ENCODE data around the gene HSDL1. TPM values are rescaled to one million over a fixed set of nuclear protein-coding genes. Genes with fewer than 3 reads are reported as not detected.

Gene HSDL1
- total and polyA plus RNA-seq, 7 donors = 11.7 to 39.3 (median 20.4) TPM

GRCh38 chr16:84093879-84094270, 51.1 kb downstream of the HSDL1 start:
- WGBS, 3 donors = 92 to 100% (median 93%) methylated on average over 4 of the region's 4 CpGs

DNA sequence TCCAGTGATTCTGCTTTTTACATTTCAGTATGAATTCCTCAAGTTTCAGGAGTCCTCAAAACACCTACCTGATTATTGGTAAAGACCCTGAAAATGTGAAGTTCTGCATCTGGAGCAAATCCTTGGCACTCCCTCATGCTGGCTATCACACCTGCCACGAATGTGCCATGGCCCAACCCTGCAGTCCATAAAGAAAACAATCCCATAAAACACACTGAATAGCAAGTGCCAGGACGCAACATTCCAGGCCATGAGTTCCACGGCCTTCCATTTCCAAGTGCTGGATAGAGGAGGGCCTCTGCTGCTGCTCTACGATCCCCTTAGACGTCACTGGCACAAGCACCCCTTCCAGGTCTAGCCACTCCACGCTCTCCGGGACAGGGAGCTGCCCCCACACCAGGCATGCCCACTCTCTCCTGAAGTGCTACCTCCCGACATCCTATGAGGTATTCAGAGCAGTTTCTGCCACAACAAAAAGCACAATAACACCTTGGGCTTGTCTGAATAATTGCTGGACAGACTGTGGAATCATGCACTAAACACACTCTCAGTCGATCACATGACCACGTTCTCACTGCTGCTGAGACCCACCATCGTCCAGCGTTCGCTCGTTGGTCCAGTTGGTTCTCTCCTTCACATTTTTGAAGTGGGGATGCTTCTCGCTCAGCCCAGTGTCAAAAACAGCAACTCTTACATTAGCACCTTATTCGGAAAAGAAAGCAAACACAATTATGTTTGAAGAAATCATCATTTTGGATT, 51.7 kb downstream of the HSDL1 start:
- H3K4me3 ChIP-seq = no peak overlapping the region
- H3K27ac ChIP-seq = no peak overlapping the region
- no peak for DNase-seq
- H3K9me3 ChIP-seq = no peaks in the 10 kb centered on the region
- ATAC-seq = no peak
- H3K4me1 ChIP-seq = no peaks in the 10 kb centered on the region
- intact Hi-C loops (cut with DNase I) = no loop called here
- WGBS, 3 donors = 85 to 91% (median 88%) methylated on average over 16 of the region's 16 CpGs
- TF ChIP-seq CTCF (IDR thresholded peaks at IDR 0.05) = no peak
- H3K27me3 ChIP-seq (ENCODE audit: insufficient read depth in 3 of 3, low read length in 2 of 3) = no peaks in the 10 kb centered on the region
- peaks cover 11 to 99% of the 10 kb centered on the region in 2 donors for H3K36me3 ChIP-seq (ENCODE audit: insufficient read depth in 1 of 2, low read depth in 1 of 2)

More at GRCh38 chr16:84093879-84094270, 51.1 kb downstream of the HSDL1 start:
- ATAC-seq (no peak), DNase-seq (no peak)
- intact Hi-C loops (cut with DNase I) = no loop called here
- H3K4me3 ChIP-seq = no peak overlapping the region
- H3K27me3 ChIP-seq (ENCODE audit: insufficient read depth in 3 of 3, low read length in 2 of 3) = no peaks in the 10 kb centered on the region
- H3K36me3 ChIP-seq (ENCODE audit: insufficient read depth in 1 of 2, low read depth in 1 of 2) = peaks cover 11 to 99% of the 10 kb centered on the region in 2 donors
- no peaks in the 10 kb centered on the region for H3K9me3 ChIP-seq
- no peak for TF ChIP-seq CTCF (IDR thresholded peaks at IDR 0.05)
- H3K4me1 ChIP-seq = no peaks in the 10 kb centered on the region
- H3K27ac ChIP-seq = no peak overlapping the region

DNA sequence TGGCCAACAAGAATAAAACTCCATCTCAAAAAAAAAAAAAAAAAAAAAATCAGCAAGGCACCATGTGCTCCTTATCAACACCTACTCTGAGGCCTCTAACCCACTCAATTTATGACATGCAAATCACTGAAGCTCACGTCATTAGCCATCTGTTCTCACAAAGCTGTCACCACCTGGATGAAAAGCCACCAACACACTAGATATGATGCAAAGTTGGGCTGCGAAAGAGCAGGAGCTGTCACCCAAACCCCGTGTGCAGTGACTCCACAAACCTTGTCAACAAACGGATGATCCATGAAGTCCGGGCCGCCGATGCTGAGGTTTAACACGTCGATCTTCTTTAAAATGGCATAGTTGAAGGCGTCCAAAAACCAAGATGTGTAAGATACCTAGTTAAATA, 53.5 kb downstream of the HSDL1 start:
- Histone ChIP-seq H3K36me3 (ENCODE audit: insufficient read depth in 1 of 2, low read depth in 1 of 2) (peaks cover 19 to 100% of the 10 kb centered on the region in 2 donors), H3K27me3 (ENCODE audit: insufficient read depth in 3 of 3, low read length in 2 of 3) (no peaks in the 10 kb centered on the region), H3K4me3 (no peak overlapping the region), H3K4me1 (no peaks in the 10 kb centered on the region), H3K9me3 (no peaks in the 10 kb centered on the region), H3K27ac (no peak overlapping the region)
- ATAC-seq (peak in 2 of 4 donors; percentile 32 to 39), DNase-seq (no peak)
- TF ChIP-seq CTCF (IDR thresholded peaks at IDR 0.05) = no peak
- intact Hi-C loops (cut with DNase I) = no loop called here
- 83 to 89% (median 84%) methylated on average over 10 of the region's 10 CpGs for WGBS, 3 donors

- WGBS, 3 donors = 57 to 75% (median 66%) methylated on average over 9 of the region's 9 CpGs
- no peak for ATAC-seq
- peaks cover 22 to 99% of the 10 kb centered on the region in 2 donors for H3K36me3 ChIP-seq (ENCODE audit: insufficient read depth in 1 of 2, low read depth in 1 of 2)
Observed at GRCh38 chr16:84090211-84090610, 54.8 kb downstream of the HSDL1 start.

More at GRCh38 chr16:84090211-84090610, 54.8 kb downstream of the HSDL1 start:
- no peaks in the 10 kb centered on the region for H3K9me3 ChIP-seq
- no peak for TF ChIP-seq CTCF (IDR thresholded peaks at IDR 0.05)
- H3K27me3 ChIP-seq (ENCODE audit: insufficient read depth in 3 of 3, low read length in 2 of 3) = no peaks in the 10 kb centered on the region
- no peak for DNase-seq
- no peak overlapping the region for H3K4me3 ChIP-seq
- intact Hi-C loops (cut with DNase I) = no loop called here
- H3K27ac ChIP-seq = no peak overlapping the region
- H3K4me1 ChIP-seq = no peaks in the 10 kb centered on the region
